Measurements from ENCODE around the gene UGT1A9. TPM values are rescaled to one million over a fixed set of nuclear protein-coding genes. Genes with fewer than 3 reads are reported as not detected.

The UGT1A9 gene
- total RNA-seq, 1 donor from 2014 or later = not detected

- DNase-seq = no peak
- POLR2A ChIA-PET = no interaction called here
Observed at GRCh38 chr2:233821709-233822100, 150.0 kb downstream of the UGT1A9 start.

GRCh38 chr2:233822101-233822771 is 150.5 kb downstream of the UGT1A9 start:
- ChIA-PET POLR2A (no interaction called here), CTCF (no interaction called here)
- intact Hi-C loops (cut with micrococcal nuclease) = no loop called here
- DNase-seq (no peak), ATAC-seq (ENCODE audit: low read depth) (no peak)
- Mint-ChIP-seq H3K9me3 (no peaks in the 10 kb centered on the region), H3K27ac (no peak overlapping the region), H3K4me1 (no peaks in the 10 kb centered on the region), H3K4me3 (no peak overlapping the region), H3K27me3 (peaks cover 7% of the 10 kb centered on the region), H3K36me3 (ENCODE audit: low read depth) (no peaks in the 10 kb centered on the region)
- TF ChIP-seq CTCF (IDR thresholded peaks at IDR 0.05) = no peak

More at GRCh38 chr2:233821709-233822100, 150.0 kb downstream of the UGT1A9 start:
- Mint-ChIP-seq H3K4me3 (no peak overlapping the region), H3K36me3 (ENCODE audit: low read depth) (no peaks in the 10 kb centered on the region), H3K27ac (no peak overlapping the region), H3K9me3 (no peaks in the 10 kb centered on the region), H3K27me3 (peaks cover 10% of the 10 kb centered on the region), H3K4me1 (no peaks in the 10 kb centered on the region)
- intact Hi-C loops (cut with micrococcal nuclease) = no loop called here
- CTCF ChIA-PET = no interaction called here
- no peak for ATAC-seq (ENCODE audit: low read depth)
- TF ChIP-seq CTCF (IDR thresholded peaks at IDR 0.05) = no peak

Other genes with a start within 250 kb of the UGT1A9 start
- 25.5 and 30.4 TPM in 2 replicates for gene USP40, start 105.1 kb upstream of the UGT1A9 start, total RNA-seq
- gene UGT1A8, start 54.3 kb upstream of the UGT1A9 start, total RNA-seq = not detected in 2 replicates
- gene UGT1A10, start 35.5 kb upstream of the UGT1A9 start, total RNA-seq = not detected in 2 replicates
- gene UGT1A7, start 10.0 kb downstream of the UGT1A9 start, total RNA-seq = not detected in 2 replicates
- not detected in 2 replicates for gene UGT1A6, start 21.0 kb downstream of the UGT1A9 start, total RNA-seq
- not detected in 2 replicates for gene UGT1A5, start 41.0 kb downstream of the UGT1A9 start, total RNA-seq
- gene UGT1A4, start 46.8 kb downstream of the UGT1A9 start, total RNA-seq = not detected in 2 replicates
- gene UGT1A3, start 57.1 kb downstream of the UGT1A9 start, total RNA-seq = not detected in 2 replicates
- gene UGT1A1, start 88.4 kb downstream of the UGT1A9 start, total RNA-seq = not detected in 2 replicates
- gene MROH2A, start 106.4 kb downstream of the UGT1A9 start, total RNA-seq = not detected in 2 replicates
- 1.0 and 1.5 TPM in 2 replicates for gene HJURP, start 182.6 kb downstream of the UGT1A9 start, total RNA-seq
- not detected in 2 replicates for gene TRPM8, start 245.5 kb downstream of the UGT1A9 start, total RNA-seq

All from activated B cell treated with CpG ODN at 0.5 μM for 24 hours (primary cell).